ENCODE results near the gene ZNF620. TPM values are rescaled to one million over a fixed set of nuclear protein-coding genes. Genes with fewer than 3 reads are reported as not detected.
"Not testable (repeated sequence)": the region's sequence is repeated elsewhere in the genome, so short reads cannot be mapped to it uniquely, and the experiment has no call there.

ZNF620 gene
- 2.4 TPM for total RNA-seq (ENCODE audit: insufficient read depth, low replicate concordance)

- DNase-seq (ENCODE audit: low spot score): peak; percentile 80
These were observed at the start of gene ZNF620 for GRCh38 chr3:40505599-40506462. Gene ZNF620, plus strand, starts transcription at chr3:40506039. Its CDS starts 314 bp downstream, at chr3:40506353.

- DNase-seq (ENCODE audit: low spot score): no peak
These were observed 49.4 kb upstream of the ZNF620 start for GRCh38 chr3:40456279-40456939.

DNA sequence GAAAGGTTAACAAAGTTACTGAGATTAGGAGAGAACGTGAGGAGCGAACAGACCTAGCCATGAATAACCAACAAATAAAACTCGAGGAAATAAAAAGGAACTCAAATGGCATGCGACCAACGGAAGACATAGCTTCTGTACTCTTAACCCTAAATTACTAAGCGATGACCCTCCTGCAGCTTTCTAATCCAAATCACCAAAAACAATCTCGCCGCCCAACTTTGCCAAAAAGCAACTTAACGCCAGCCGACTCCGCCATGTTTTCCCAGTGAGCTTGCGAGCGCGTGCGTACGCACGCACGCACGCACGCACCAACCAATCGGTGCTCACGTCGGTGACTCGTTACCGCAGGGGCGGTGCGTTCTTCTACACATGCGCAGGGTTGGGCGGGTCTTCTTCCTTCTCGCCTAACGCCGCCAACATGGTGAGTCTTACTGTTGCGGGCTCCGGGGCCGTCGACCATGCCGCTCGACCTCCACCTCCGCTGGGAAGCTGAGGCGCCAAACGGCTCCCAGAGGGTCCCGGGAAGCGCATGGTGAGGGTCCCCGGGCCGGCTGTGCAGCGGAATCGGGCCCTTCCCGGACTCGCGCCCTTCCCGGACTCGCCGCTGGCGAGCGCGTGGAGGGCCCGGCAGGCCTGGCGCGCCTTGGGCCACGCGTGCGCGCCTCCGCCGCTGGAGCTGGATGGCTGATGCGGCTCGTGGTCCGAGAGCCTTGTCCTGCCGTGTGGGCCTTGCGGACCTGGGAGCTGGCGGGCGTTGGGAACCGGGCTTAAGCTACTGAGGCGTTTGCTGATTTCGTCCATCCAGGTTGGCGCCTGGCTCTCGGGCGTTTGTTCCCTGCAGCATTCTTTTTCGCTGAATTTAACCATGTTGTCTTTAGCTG, 48.7 kb upstream of the ZNF620 start, which contains the start of gene RPL14:
RPL14 (plus strand) TSS at position 400 of the 884 bp plus-strand sequence; CDS start at position 533, 133 bp downstream.
- DNase-seq (ENCODE audit: low spot score): peak; percentile 98

GRCh38 chr3:40458473-40458872, 47.4 kb upstream of the ZNF620 start:
- DNase-seq (ENCODE audit: low spot score): no peak

GRCh38 chr3:40460481-40460880, 45.4 kb upstream of the ZNF620 start:
- not testable (repeated sequence) for DNase-seq (ENCODE audit: low spot score)

DNA sequence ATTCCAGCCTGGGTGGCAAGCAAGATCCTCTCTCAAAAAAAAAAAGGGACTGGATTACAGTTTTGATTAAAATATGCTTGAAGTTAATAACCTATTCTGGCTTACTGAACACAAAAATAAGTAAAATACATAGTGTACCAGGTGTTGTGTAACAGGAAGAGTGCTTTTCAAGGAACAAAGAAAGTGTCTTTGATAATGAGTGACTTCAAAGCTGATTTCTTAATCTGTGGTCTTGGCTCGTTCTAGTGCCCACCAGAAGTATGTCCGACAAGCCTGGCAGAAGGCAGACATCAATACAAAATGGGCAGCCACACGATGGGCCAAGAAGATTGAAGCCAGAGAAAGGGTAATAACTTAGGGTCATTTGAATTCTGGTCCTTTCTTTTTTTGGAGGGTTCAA, 44.7 kb upstream of the ZNF620 start:
- DNase-seq (ENCODE audit: low spot score): no peak

DNA sequence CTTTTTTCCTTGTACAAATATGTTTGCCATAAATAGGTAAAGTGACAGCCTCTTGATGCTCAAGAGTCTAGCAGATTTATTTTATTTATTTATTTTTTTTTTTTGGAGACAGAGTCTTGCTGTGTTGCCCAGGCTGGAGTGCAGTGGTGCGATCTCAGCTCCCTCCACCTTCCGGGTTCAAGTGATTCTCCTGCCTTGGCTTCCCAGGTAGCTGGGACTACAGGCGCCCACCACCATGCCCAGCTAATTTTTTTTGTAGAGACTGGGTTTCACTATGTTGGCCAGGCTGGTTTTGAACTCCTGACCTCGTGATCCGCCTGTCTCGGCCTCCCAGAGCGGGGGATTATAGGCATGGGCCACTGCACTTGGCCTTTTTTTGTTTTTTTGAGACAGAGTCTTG, 43.0 kb upstream of the ZNF620 start:
- DNase-seq (ENCODE audit: low spot score): not testable (repeated sequence)

DNA sequence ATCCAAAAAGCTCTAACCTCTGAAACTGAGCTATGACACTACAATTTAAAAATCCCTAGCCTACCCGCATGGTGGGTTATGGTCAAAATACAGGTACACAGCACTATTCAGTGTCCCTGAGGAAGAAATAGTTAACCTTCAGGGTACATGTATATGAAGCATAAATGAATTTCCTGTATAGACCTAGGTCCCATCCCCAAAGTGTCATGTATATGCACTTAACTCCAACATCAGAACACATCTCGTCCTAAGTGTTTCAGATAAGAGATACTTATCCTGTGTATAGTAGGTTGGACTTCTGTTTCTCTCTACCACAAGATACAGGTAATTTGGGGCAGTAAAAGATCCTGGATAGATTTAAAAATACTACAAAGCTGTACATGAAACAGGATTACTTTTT, 42.3 kb upstream of the ZNF620 start:
- no peak for DNase-seq (ENCODE audit: low spot score)

GRCh38 chr3:40464339-40465110, 41.3 kb upstream of the ZNF620 start:
- no peak for DNase-seq (ENCODE audit: low spot score)

GRCh38 chr3:40465111-40465407, 40.8 kb upstream of the ZNF620 start:
- DNase-seq (ENCODE audit: low spot score): no peak

GRCh38 chr3:40465456-40465855, 40.4 kb upstream of the ZNF620 start:
- no peak for DNase-seq (ENCODE audit: low spot score)

GRCh38 chr3:40468018-40468417, 37.8 kb upstream of the ZNF620 start:
- no peak for DNase-seq (ENCODE audit: low spot score)

GRCh38 chr3:40470701-40471100, 35.1 kb upstream of the ZNF620 start:
- DNase-seq (ENCODE audit: low spot score): no peak

DNA sequence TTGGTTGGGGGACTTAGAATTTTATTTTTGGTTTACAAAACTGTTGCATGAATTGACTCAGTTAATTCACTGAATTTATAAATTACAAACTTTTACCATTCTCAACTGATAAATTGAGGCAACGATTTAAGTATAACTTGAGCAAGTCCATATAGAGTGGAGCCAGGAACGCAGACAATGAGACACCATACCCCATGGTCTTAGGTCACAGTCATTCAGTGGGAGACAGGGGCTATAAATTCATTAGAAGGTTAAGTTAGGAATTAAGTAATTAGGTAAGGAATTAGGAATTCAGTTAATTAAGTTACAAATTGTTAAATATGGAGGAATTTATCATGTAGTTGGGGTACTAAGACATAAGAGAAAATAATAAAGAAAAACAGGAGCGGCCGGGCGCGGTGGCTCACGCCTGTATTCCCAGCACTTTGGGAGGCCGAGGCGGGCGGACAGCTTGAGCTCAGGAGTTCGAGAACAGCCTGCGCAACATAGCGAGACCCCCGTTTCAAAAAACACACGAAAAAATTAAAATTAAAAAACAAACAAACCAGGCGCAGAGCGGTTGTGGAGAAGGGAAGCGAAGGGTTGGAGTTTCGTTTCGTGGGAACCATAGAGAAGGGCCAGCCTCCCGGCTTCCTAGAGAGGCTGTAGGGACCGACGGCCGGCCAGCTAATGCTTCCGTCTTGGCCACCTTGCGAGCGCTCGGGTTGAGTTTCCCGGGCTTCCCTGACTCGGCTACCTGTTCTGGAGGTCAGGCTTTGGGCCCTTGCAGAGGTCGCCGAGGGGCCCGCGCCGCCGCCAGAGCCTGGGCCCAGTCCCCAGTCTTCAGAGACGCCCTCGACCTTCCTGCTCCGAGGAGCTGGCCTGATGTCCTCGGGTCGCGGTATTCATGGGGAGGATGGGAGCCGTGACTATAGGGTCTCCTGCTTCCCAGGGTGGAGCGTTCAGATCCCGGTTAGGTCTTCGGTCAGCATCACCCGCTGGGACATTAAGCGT, 29.1 kb upstream of the ZNF620 start, which contains the start of gene ZNF619:
ZNF619 (plus strand) TSS at position 645 of the 993 bp plus-strand sequence. CDS start 858 bp downstream, outside the sequence.
- DNase-seq (ENCODE audit: low spot score): peak; percentile 83

DNA sequence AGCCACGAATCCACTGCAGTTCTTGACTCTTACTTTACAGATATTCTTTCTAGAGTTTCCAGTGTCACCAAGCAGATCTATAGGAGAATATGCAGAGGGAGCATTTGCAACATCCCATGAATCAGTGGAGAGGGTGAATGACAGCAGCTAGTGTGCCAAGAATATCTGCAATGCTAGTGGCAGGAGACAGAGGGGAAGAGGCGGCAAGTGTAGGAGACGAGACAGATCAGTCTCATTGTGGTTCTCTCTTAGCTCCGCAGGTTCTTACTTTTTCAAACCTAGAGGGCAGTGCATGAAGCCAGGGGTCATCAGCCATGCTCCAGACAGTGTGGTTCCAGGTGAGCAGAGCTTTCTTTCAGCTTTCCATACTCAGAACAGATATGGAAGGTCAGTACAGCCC, 28.2 kb upstream of the ZNF620 start:
- no peak for DNase-seq (ENCODE audit: low spot score)

GRCh38 chr3:40487172-40487571, 18.7 kb upstream of the ZNF620 start:
- no peak for DNase-seq (ENCODE audit: low spot score)

- peak; percentile 77 for DNase-seq (ENCODE audit: low spot score)
These were observed 14.9 kb upstream of the ZNF620 start for GRCh38 chr3:40490916-40491315.

DNA sequence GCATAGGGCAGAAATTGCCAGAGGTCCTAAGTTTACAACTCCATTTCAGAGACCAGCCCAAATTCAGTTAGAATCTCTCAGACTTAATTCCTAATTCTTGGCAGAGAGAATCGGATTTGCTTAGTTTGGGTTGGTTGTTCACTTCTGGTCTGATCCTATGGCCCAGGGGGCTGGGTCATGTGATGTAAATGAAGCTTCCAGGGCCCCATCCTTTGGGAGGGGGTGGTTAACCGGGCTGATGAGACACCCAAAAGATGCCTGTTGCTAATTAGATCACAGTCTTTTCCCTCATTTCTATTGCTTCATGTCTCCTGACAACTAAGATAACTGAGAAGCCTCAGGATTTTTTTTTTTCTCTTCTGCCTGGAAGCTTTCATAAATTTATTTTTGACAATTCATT, 11.1 kb upstream of the ZNF620 start:
- DNase-seq (ENCODE audit: low spot score): peak; percentile 82

DNA sequence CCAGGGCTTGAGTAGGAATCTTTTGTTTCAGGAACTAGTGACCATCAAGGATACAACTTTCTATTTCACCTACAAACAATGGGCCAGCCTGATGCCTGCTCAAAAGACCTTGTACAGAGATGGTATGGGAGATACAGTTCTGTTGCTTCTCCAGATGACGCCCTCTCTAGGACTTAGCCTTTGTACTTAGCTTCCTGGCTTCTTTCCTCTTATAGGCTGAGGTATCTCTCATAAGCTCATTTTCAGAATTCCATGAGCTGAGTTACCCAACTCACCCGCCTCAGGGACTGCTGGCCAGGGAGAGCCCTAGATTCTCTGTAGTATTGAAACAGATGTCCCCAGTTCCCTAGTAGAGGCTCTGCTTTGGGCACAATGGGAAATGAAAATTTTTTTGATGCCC, 8.6 kb upstream of the ZNF620 start:
- no peak for DNase-seq (ENCODE audit: low spot score)

DNA sequence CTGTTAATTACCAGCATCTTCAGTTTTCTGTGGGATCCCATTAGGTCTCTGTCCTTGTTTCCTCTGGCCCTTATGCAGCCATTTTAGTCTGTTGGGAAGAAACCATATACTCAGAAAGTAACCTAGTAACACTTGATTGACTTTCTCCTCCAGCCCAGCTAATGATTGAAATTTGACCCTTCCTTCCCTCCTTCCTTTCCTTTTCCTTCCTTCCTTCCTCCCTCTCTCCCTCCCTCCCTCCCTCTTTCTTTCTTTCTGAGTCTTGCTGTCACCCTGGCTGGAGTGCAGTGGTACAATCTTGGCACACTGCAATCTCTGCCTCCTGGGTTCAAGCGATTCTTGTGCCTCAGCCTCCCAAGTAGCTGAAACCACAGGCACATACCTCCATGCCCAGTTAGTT, 5.9 kb upstream of the ZNF620 start:
- no peak for DNase-seq (ENCODE audit: low spot score)

Data from umbilical cord (tissue), 2 donors.